ENCODE measurements around the gene AATF. TPM values are rescaled to one million over a fixed set of nuclear protein-coding genes. Genes with fewer than 3 reads are reported as not detected.

AATF gene
- total RNA-seq, 1 donor from 2014 or later = 21.1 TPM

DNA sequence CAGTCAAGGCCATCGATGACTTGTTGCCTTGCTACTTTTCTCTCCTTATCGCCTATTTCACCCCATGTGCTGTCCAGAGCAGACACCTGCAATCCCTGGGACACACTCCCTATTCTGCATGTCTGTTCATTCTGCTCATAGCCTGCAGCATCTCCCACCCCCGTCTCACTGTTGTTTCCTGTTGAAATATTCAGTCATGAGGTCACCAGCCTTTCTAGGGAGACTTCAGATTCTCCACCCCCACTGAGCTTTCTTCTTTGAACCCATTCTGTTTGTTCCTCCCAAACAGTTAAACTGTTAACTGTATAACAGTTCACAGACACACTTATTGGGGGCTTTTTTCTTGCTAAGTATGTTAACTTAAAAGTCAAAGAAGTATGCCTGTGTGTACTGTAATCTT lies 94.4 kb downstream of the AATF start:
- intact Hi-C loops (cut with DNase I) = no loop called here
- no peak for DNase-seq (ENCODE audit: extremely low spot score in 2 of 2)
- TF ChIP-seq POLR2AphosphoS5 (IDR thresholded peaks at IDR 0.05; ENCODE audit: insufficient read depth in 1 of 2, low read depth in 1 of 2) (no peak), POLR2A (IDR thresholded peaks at IDR 0.05) (no peak)
- TF ChIP-seq, protein P1, sequence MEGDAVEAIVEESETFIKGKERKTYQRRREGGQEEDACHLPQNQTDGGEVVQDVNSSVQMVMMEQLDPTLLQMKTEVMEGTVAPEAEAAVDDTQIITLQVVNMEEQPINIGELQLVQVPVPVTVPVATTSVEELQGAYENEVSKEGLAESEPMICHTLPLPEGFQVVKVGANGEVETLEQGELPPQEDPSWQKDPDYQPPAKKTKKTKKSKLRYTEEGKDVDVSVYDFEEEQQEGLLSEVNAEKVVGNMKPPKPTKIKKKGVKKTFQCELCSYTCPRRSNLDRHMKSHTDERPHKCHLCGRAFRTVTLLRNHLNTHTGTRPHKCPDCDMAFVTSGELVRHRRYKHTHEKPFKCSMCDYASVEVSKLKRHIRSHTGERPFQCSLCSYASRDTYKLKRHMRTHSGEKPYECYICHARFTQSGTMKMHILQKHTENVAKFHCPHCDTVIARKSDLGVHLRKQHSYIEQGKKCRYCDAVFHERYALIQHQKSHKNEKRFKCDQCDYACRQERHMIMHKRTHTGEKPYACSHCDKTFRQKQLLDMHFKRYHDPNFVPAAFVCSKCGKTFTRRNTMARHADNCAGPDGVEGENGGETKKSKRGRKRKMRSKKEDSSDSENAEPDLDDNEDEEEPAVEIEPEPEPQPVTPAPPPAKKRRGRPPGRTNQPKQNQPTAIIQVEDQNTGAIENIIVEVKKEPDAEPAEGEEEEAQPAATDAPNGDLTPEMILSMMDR (IDR thresholded peaks at IDR 0.05) = no peak
- Histone ChIP-seq H3K4me3 (no peak overlapping the region), H3K36me3 (peaks cover 0 to 4% of the 10 kb centered on the region in 2 donors), H3K9me3 (no peaks in the 10 kb centered on the region), H3K4me1 (no peaks in the 10 kb centered on the region), H3K27me3 (no peaks in the 10 kb centered on the region), H3K27ac (no peak overlapping the region)

DNA sequence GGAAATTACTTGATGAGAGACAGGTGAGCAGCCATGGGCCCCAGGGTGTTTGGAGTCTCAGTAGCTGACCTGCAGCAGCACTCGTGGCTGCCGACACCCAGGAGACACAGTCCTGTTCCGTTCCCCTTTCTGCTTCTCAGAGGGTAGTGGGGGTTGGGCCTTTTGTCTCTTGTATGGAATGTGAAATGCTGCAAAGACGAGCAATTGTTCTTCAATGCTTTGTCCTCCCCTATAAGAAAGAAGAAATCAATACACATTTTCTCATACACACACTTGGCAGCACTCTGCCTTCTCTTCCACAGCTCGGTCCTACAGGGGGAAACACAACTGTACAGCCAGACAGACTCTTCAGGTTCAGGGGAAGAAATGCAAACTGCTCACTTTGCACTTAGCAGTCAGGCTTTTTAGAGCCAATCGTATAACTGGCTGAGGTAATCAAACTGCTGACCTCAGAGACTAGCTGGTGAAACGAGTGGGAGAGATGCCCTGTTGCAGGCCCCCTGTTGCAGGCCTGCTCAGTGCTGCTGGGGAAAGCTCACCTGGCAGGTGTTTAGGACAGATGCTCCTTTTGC lies 96.7 kb downstream of the AATF start:
- H3K9me3 ChIP-seq = no peaks in the 10 kb centered on the region
- H3K4me1 ChIP-seq = no peaks in the 10 kb centered on the region
- TF ChIP-seq POLR2AphosphoS5 (IDR thresholded peaks at IDR 0.05; ENCODE audit: insufficient read depth in 1 of 2, low read depth in 1 of 2) (no peak), POLR2A (IDR thresholded peaks at IDR 0.05) (no peak)
- TF ChIP-seq, protein P1 (IDR thresholded peaks at IDR 0.05) = no peak
- H3K4me3 ChIP-seq = no peak overlapping the region
- no peak overlapping the region for H3K27ac ChIP-seq
- H3K36me3 ChIP-seq = peaks cover 0 to 4% of the 10 kb centered on the region in 2 donors
- no peaks in the 10 kb centered on the region for H3K27me3 ChIP-seq
- no peak for DNase-seq (ENCODE audit: extremely low spot score in 2 of 2)
- intact Hi-C loops (cut with DNase I) = no loop called here

DNA sequence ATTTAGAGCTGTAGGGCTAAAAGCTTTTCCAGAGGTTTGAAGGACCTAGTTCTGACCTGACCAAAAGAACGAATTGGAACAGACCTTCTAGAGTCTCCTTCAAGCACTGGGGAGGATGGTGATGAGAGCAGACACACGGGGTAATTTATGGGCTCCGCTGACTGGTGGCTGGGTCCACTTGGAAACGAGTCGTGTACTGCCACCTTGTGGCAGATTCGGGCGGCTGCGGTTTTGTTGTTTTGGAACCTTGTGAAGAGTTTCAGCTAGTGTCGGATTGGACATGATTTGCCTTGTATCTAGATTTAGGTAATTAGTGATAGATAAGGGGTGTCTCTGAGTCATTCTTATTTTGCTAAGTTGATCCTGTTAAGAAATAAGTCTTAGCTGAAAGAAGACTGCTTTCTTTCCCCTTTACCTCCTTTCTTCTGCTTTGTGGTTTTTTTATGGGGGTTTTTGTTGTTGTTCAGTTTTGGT lies 98.9 kb downstream of the AATF start:
- intact Hi-C loops (cut with DNase I) = no loop called here
- H3K27ac ChIP-seq = no peak overlapping the region
- DNase-seq (ENCODE audit: extremely low spot score in 2 of 2) = no peak
- H3K9me3 ChIP-seq = no peaks in the 10 kb centered on the region
- H3K36me3 ChIP-seq = peaks cover 0 to 4% of the 10 kb centered on the region in 2 donors
- H3K27me3 ChIP-seq = no peaks in the 10 kb centered on the region
- H3K4me1 ChIP-seq = no peaks in the 10 kb centered on the region
- TF ChIP-seq, protein P1 (IDR thresholded peaks at IDR 0.05) = peak; percentile 54 to 81 (median 57)
- TF ChIP-seq POLR2AphosphoS5 (IDR thresholded peaks at IDR 0.05; ENCODE audit: insufficient read depth in 1 of 2, low read depth in 1 of 2) = no peak
- TF ChIP-seq POLR2A (IDR thresholded peaks at IDR 0.05) = no peak
- H3K4me3 ChIP-seq = no peak overlapping the region

DNA sequence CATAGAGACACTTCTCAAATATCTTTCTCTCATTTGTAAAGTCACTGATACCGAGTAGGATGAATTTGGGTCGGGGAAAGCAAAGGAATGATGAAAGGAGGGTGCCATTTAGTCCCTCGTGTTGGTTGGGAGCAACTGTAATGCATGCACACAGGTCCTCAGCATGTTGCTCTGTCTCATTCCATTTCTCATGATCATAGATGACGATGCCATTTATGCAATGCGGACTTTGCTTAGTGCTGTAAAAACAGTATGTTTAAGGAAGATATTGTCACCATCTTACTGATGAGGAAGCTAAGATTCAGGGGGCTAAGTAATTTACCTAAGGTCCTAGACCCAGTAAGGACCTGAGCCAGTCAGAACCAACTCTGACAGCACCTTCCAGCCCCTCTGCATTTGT lies 100.1 kb downstream of the AATF start:
- no peak for DNase-seq (ENCODE audit: extremely low spot score in 2 of 2)
- TF ChIP-seq, protein P1 (IDR thresholded peaks at IDR 0.05) = no peak
- no peak for TF ChIP-seq POLR2AphosphoS5 (IDR thresholded peaks at IDR 0.05; ENCODE audit: insufficient read depth in 1 of 2, low read depth in 1 of 2)
- TF ChIP-seq POLR2A (IDR thresholded peaks at IDR 0.05) = no peak
- Histone ChIP-seq H3K36me3 (no peaks in the 10 kb centered on the region), H3K4me1 (no peaks in the 10 kb centered on the region), H3K27me3 (no peaks in the 10 kb centered on the region), H3K27ac (no peak overlapping the region), H3K4me3 (no peak overlapping the region), H3K9me3 (no peaks in the 10 kb centered on the region)
- intact Hi-C loops (cut with DNase I) = no loop called here

DNA sequence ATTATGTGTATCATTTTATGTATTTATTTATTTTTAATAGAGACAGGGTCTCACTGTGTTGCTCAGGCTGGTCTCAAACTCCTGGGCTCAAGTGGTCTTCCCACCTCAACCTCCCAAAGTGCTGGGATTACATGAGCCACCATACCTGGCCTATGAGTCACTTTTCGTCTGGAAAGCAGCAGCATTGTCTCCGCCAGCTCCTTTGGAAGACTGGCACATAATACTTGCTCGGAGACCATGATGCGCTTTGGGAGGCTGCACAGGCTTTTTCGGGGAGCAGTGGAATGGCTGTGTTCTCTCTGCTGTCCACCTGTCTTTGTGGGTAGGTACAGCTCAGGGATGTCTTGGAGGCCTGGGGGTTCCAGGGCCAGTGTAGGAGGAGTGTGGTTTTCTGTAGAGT lies 102.2 kb downstream of the AATF start:
- DNase-seq (ENCODE audit: extremely low spot score in 2 of 2) = no peak
- TF ChIP-seq POLR2A (IDR thresholded peaks at IDR 0.05) (no peak), POLR2AphosphoS5 (IDR thresholded peaks at IDR 0.05; ENCODE audit: insufficient read depth in 1 of 2, low read depth in 1 of 2) (no peak)
- TF ChIP-seq, protein P1 (IDR thresholded peaks at IDR 0.05) = no peak
- no peaks in the 10 kb centered on the region for H3K9me3 ChIP-seq
- no peak overlapping the region for H3K4me3 ChIP-seq
- H3K27me3 ChIP-seq = no peaks in the 10 kb centered on the region
- no peaks in the 10 kb centered on the region for H3K4me1 ChIP-seq
- intact Hi-C loops (cut with DNase I) = no loop called here
- H3K36me3 ChIP-seq = no peaks in the 10 kb centered on the region
- H3K27ac ChIP-seq = no peak overlapping the region
